ENCODE measurements around the gene S100A3.
"Not testable (repeated sequence)": the region's sequence is repeated elsewhere in the genome, so short reads cannot be mapped to it uniquely, and the experiment has no call there.

Gene S100A3

GRCh38 chr1:153525088-153525728 is 23.9 kb downstream of the S100A3 start:
- TF ChIP-seq EZH2 (IDR thresholded peaks at IDR 0.05; ENCODE audit: borderline replicate concordance, low read length) (no peak), CTCF (IDR thresholded peaks at IDR 0.05; ENCODE audit: low read length) (no peak)
- H3K9me2 ChIP-seq (ENCODE audit: low read depth, low read length): no peaks in the 10 kb centered on the region
- no peak overlapping the region for H2AFZ ChIP-seq (ENCODE audit: low read length)
- H3K9me3 ChIP-seq (ENCODE audit: low read length): no peaks in the 10 kb centered on the region
- H3K27me3 ChIP-seq (ENCODE audit: insufficient read depth, low read length): peaks cover 4% of the 10 kb centered on the region
- no peak overlapping the region for H3K4me3 ChIP-seq (ENCODE audit: low read depth, low read length, poor library complexity, severe bottlenecking)
- no peaks in the 10 kb centered on the region for H3K79me2 ChIP-seq (ENCODE audit: insufficient read depth, low read length)
- no peaks in the 10 kb centered on the region for H3F3A ChIP-seq (ENCODE audit: insufficient read depth, low read length)
- no peak overlapping the region for H3K9ac ChIP-seq (ENCODE audit: low read length)
- no peaks in the 10 kb centered on the region for H3K36me3 ChIP-seq (ENCODE audit: insufficient read depth, low read length)
- H3K4me2 ChIP-seq (ENCODE audit: low read length): no peak overlapping the region
- no peaks in the 10 kb centered on the region for H3K4me1 ChIP-seq (ENCODE audit: insufficient read depth, low read length, severe bottlenecking)
- H3K27ac ChIP-seq (ENCODE audit: low read depth, low read length, poor library complexity, severe bottlenecking): no peak overlapping the region
- no peaks in the 10 kb centered on the region for H4K20me1 ChIP-seq (ENCODE audit: insufficient read depth, low read length)

GRCh38 chr1:153522353-153523048 is 26.6 kb downstream of the S100A3 start:
- H4K20me1 ChIP-seq (ENCODE audit: insufficient read depth, low read length); H3F3A ChIP-seq (ENCODE audit: insufficient read depth, low read length); H3K36me3 ChIP-seq (ENCODE audit: insufficient read depth, low read length); H3K9me3 ChIP-seq (ENCODE audit: low read length); H3K9ac ChIP-seq (ENCODE audit: low read length); H2AFZ ChIP-seq (ENCODE audit: low read length); H3K79me2 ChIP-seq (ENCODE audit: insufficient read depth, low read length); H3K4me3 ChIP-seq (ENCODE audit: low read depth, low read length, poor library complexity, severe bottlenecking); H3K27ac ChIP-seq (ENCODE audit: low read depth, low read length, poor library complexity, severe bottlenecking); H3K4me2 ChIP-seq (ENCODE audit: low read length); H3K4me1 ChIP-seq (ENCODE audit: insufficient read depth, low read length, severe bottlenecking); H3K27me3 ChIP-seq (ENCODE audit: insufficient read depth, low read length); H3K9me2 ChIP-seq (ENCODE audit: low read depth, low read length): not testable (repeated sequence)

GRCh38 chr1:153521808-153522207 is 27.2 kb downstream of the S100A3 start:
- H3K4me3 ChIP-seq (ENCODE audit: low read depth, low read length, poor library complexity, severe bottlenecking); H3K36me3 ChIP-seq (ENCODE audit: insufficient read depth, low read length); H3K9me3 ChIP-seq (ENCODE audit: low read length); H3K27ac ChIP-seq (ENCODE audit: low read depth, low read length, poor library complexity, severe bottlenecking); H3K4me1 ChIP-seq (ENCODE audit: insufficient read depth, low read length, severe bottlenecking); H3K4me2 ChIP-seq (ENCODE audit: low read length); H3K9me2 ChIP-seq (ENCODE audit: low read depth, low read length); H4K20me1 ChIP-seq (ENCODE audit: insufficient read depth, low read length); H3K27me3 ChIP-seq (ENCODE audit: insufficient read depth, low read length); H2AFZ ChIP-seq (ENCODE audit: low read length); H3K79me2 ChIP-seq (ENCODE audit: insufficient read depth, low read length); H3F3A ChIP-seq (ENCODE audit: insufficient read depth, low read length); H3K9ac ChIP-seq (ENCODE audit: low read length): not testable (repeated sequence)

GRCh38 chr1:153520818-153521476 is 28.1 kb downstream of the S100A3 start:
- TF ChIP-seq CTCF (IDR thresholded peaks at IDR 0.05; ENCODE audit: low read length): no peak
- no peak for TF ChIP-seq EZH2 (IDR thresholded peaks at IDR 0.05; ENCODE audit: borderline replicate concordance, low read length)
- no peaks in the 10 kb centered on the region for H3K9me2 ChIP-seq (ENCODE audit: low read depth, low read length)
- no peak overlapping the region for H3K4me2 ChIP-seq (ENCODE audit: low read length)
- H4K20me1 ChIP-seq (ENCODE audit: insufficient read depth, low read length): no peaks in the 10 kb centered on the region
- H3K4me1 ChIP-seq (ENCODE audit: insufficient read depth, low read length, severe bottlenecking): no peaks in the 10 kb centered on the region
- no peak overlapping the region for H3K27ac ChIP-seq (ENCODE audit: low read depth, low read length, poor library complexity, severe bottlenecking)
- no peaks in the 10 kb centered on the region; the same call in 1 of the 2 replicates for H3K27me3 ChIP-seq (ENCODE audit: insufficient read depth, low read length)
- no peaks in the 10 kb centered on the region for H3F3A ChIP-seq (ENCODE audit: insufficient read depth, low read length)
- no peaks in the 10 kb centered on the region for H3K9me3 ChIP-seq (ENCODE audit: low read length)
- no peak overlapping the region for H3K4me3 ChIP-seq (ENCODE audit: low read depth, low read length, poor library complexity, severe bottlenecking)
- no peaks in the 10 kb centered on the region for H3K36me3 ChIP-seq (ENCODE audit: insufficient read depth, low read length)
- no peaks in the 10 kb centered on the region for H3K79me2 ChIP-seq (ENCODE audit: insufficient read depth, low read length)
- no peak overlapping the region for H3K9ac ChIP-seq (ENCODE audit: low read length)
- no peak overlapping the region for H2AFZ ChIP-seq (ENCODE audit: low read length)

GRCh38 chr1:153520137-153520691 is 28.8 kb downstream of the S100A3 start:
- H3K4me2 ChIP-seq (ENCODE audit: low read length); H3K4me1 ChIP-seq (ENCODE audit: insufficient read depth, low read length, severe bottlenecking); H3K79me2 ChIP-seq (ENCODE audit: insufficient read depth, low read length): not testable (repeated sequence)

More at GRCh38 chr1:153520137-153520691, 28.8 kb downstream of the S100A3 start:
- not testable (repeated sequence) for H3K9me2 ChIP-seq (ENCODE audit: low read depth, low read length); H4K20me1 ChIP-seq (ENCODE audit: insufficient read depth, low read length); H2AFZ ChIP-seq (ENCODE audit: low read length); H3K4me3 ChIP-seq (ENCODE audit: low read depth, low read length, poor library complexity, severe bottlenecking); H3K9me3 ChIP-seq (ENCODE audit: low read length); H3K27me3 ChIP-seq (ENCODE audit: insufficient read depth, low read length); H3K9ac ChIP-seq (ENCODE audit: low read length); H3K27ac ChIP-seq (ENCODE audit: low read depth, low read length, poor library complexity, severe bottlenecking); H3F3A ChIP-seq (ENCODE audit: insufficient read depth, low read length); H3K36me3 ChIP-seq (ENCODE audit: insufficient read depth, low read length)
